ENCODE results near the gene TUBA1B. TPM values are rescaled to one million over a fixed set of nuclear protein-coding genes. Genes with fewer than 3 reads are reported as not detected.

TUBA1B gene
- total RNA-seq, 1 experiment from 2014 or later = 2,063 TPM

GRCh38 chr12:49088932-49089330 lies 42.3 kb downstream of the TUBA1B start:
- H3K14ac ChIP-seq (ENCODE audit: insufficient read depth, low read length) = no peak overlapping the region
- peaks cover 61% of the 10 kb centered on the region for H3K27me3 ChIP-seq (ENCODE audit: insufficient read depth, low read length)
- peaks cover 98% of the 10 kb centered on the region for H3K27me3 Mint-ChIP-seq (ENCODE audit: low read depth)
- no peak overlapping the region for H2BK20ac ChIP-seq (ENCODE audit: low read depth, low read length, poor library complexity, severe bottlenecking)
- H3K4ac ChIP-seq (ENCODE audit: low read depth, low read length) = no peak overlapping the region
- peak overlapping the region in 1 of 2 experiments; percentile 62; a peak in 1 of 5 replicates for H3K4me3 Mint-ChIP-seq
- H3K27ac Mint-ChIP-seq = no peak overlapping the region
- H3K9me3 Mint-ChIP-seq = no peaks in the 10 kb centered on the region
- no peak overlapping the region for H4K5ac ChIP-seq (ENCODE audit: insufficient read length, low read depth, low read length)
- no peak overlapping the region for H4K8ac ChIP-seq (replicated peaks; ENCODE audit: insufficient read length, low read depth, low read length)
- H3K36me3 Mint-ChIP-seq (ENCODE audit: insufficient read depth in 1 of 3, low read depth in 3 of 3) = peaks cover 0 to 2% (median 0%) of the 10 kb centered on the region in 3 experiments; a peak in 2 of 7 replicates
- H3K4me1 ChIP-seq (ENCODE audit: insufficient read depth, low read length) = no peaks in the 10 kb centered on the region
- H2AFZ ChIP-seq (ENCODE audit: low read length) = no peak overlapping the region
- no peak for TF ChIP-seq CTCF (conservative IDR thresholded peaks at IDR 0.05)
- no peak overlapping the region for H4K91ac ChIP-seq (ENCODE audit: insufficient read length, low read depth, low read length)
- no peak overlapping the region for H2AK5ac ChIP-seq (ENCODE audit: insufficient read length, low read length)
- peaks cover 12% of the 10 kb centered on the region for H3K23me2 ChIP-seq (ENCODE audit: insufficient read length, low read depth, low read length, poor library complexity, severe bottlenecking)
- no peaks in the 10 kb centered on the region for H3K79me2 ChIP-seq (ENCODE audit: insufficient read depth, low read length)
- H3K23ac ChIP-seq (ENCODE audit: insufficient read length, low read depth, low read length) = no peak overlapping the region
- no peaks in the 10 kb centered on the region for H3K79me1 ChIP-seq (ENCODE audit: insufficient read depth, low read depth, low read length, poor library complexity, severe bottlenecking)
- no peak overlapping the region for H2BK15ac ChIP-seq (ENCODE audit: low read depth, low read length)
- no peak overlapping the region for H3K18ac ChIP-seq (ENCODE audit: insufficient read length, low read depth, low read length)
- no peak for DNase-seq
- H2BK12ac ChIP-seq (ENCODE audit: insufficient read length, low read depth, low read length) = no peak overlapping the region
- H3K27ac ChIP-seq (ENCODE audit: insufficient read length, low read depth, low read length) = no peak overlapping the region
- peaks cover 28 to 51% of the 10 kb centered on the region in 2 experiments for H3K4me1 Mint-ChIP-seq
- WGBS (ENCODE audit: extremely low coverage, insufficient read length, low lambda C conversion rate) = no CpG with 5 or more reads among the region's 6 CpGs
- no peaks in the 10 kb centered on the region for H3K9me3 ChIP-seq (ENCODE audit: control insufficient read depth, low read depth, low read length)
- H4K20me1 ChIP-seq (ENCODE audit: control insufficient read depth, insufficient read depth, insufficient read length) = peaks cover 8% of the 10 kb centered on the region
- no peak overlapping the region for H2BK5ac ChIP-seq (ENCODE audit: insufficient read length, low read length)
- H3T11ph ChIP-seq (ENCODE audit: low read length) = no peak overlapping the region
- H3K56ac ChIP-seq (ENCODE audit: insufficient read length, low read depth, low read length) = no peak overlapping the region
- no peak overlapping the region for H2BK120ac ChIP-seq (ENCODE audit: low read depth, low read length, poor library complexity, severe bottlenecking)
- no peak overlapping the region for H3K9ac ChIP-seq (ENCODE audit: extremely low read depth, insufficient read length, low read length)
- H3K4me2 ChIP-seq (ENCODE audit: insufficient read depth, insufficient read length, low read length) = peak overlapping the region; percentile 33
